HG02852 (cell line): Measurements from ENCODE around the gene CLDN7.

ENCODE experiments used
- ATAC-seq: cut with Tn5 transposase; IDR thresholded peaks from one replicate; pipeline ENCODE4 v1.9.1; 2021; ENCODE audit warnings: mild to moderate bottlenecking, moderate library complexity; ENCODE audit not compliant: unreplicated experiment

Gene CLDN7

GRCh38 chr17:7262192-7262934, at the start of gene CLDN7:
TSS of gene CLDN7 (minus strand) at chr17:7262478. CDS start at chr17:7262043, 435 bp downstream.
- ATAC-seq, result no peak

- ATAC-seq, result no peak
Observed at GRCh38 chr17:7311110-7311705, 48.9 kb upstream of the CLDN7 start.

- no peak for ATAC-seq
Observed at GRCh38 chr17:7309628-7310027, 47.4 kb upstream of the CLDN7 start.

- ATAC-seq, result peak; percentile 20
Observed at GRCh38 chr17:7308625-7309433, 46.6 kb upstream of the CLDN7 start.

- no peak for ATAC-seq
Observed at GRCh38 chr17:7307686-7308624, 45.7 kb upstream of the CLDN7 start.

GRCh38 chr17:7306911-7307685, 44.8 kb upstream of the CLDN7 start, which contains the start of gene EIF5A:
TSS of gene EIF5A (plus strand) at chr17:7307628. CDS start at chr17:7309636, 2,008 bp downstream.
- ATAC-seq, result peak; percentile 62

- no peak for ATAC-seq
Observed at GRCh38 chr17:7304179-7304578, 41.9 kb upstream of the CLDN7 start.

- ATAC-seq, result no peak
Observed at GRCh38 chr17:7296189-7296861, 34.0 kb upstream of the CLDN7 start.

- no peak for ATAC-seq
Observed at GRCh38 chr17:7295230-7296180, 33.2 kb upstream of the CLDN7 start.

GRCh38 chr17:7294614-7295153, 32.4 kb upstream of the CLDN7 start, which contains the start of gene YBX2:
TSS of gene YBX2 (minus strand) at chr17:7294639. CDS start at chr17:7294500, 139 bp downstream.
- ATAC-seq, result no peak

- ATAC-seq, result no peak
Observed at GRCh38 chr17:7293816-7294613, 31.7 kb upstream of the CLDN7 start.

GRCh38 chr17:7293159-7293558, 30.9 kb upstream of the CLDN7 start:
- no peak for ATAC-seq

- no peak for ATAC-seq
Observed at GRCh38 chr17:7292729-7293128, 30.5 kb upstream of the CLDN7 start.

- no peak for ATAC-seq
Observed at GRCh38 chr17:7292194-7292593, 29.9 kb upstream of the CLDN7 start.

- no peak for ATAC-seq
Observed at GRCh38 chr17:7290685-7291084, 28.4 kb upstream of the CLDN7 start.

GRCh38 chr17:7290166-7290565, 27.9 kb upstream of the CLDN7 start:
- ATAC-seq, result no peak
